ENCODE measurements around the gene TM9SF3. TPM values are rescaled to one million over a fixed set of nuclear protein-coding genes. Genes with fewer than 3 reads are reported as not detected.
A peak's percentile ranks its signal among the peaks of the same experiment; 100 is the strongest.

Gene TM9SF3
- total and polyA plus RNA-seq, 5 donors: 24.4 to 93.4 (median 84.3) TPM

- Histone ChIP-seq H3K27me3 (ENCODE audit: control insufficient read depth, insufficient read depth) (no peaks in the 10 kb centered on the region), H3K27ac (ENCODE audit: low read length) (no peak overlapping the region), H3K4me1 (ENCODE audit: control insufficient read depth, insufficient read depth, low read length) (no peaks in the 10 kb centered on the region), H3K9me3 (ENCODE audit: control insufficient read depth, low read length) (no peaks in the 10 kb centered on the region), H3K4me3 (ENCODE audit: low read length) (no peak overlapping the region)
- intact Hi-C loops (cut with DNase I): no loop called here
- ATAC-seq: no peak
- DNase-seq: no peak
- WGBS: 86% methylated on average over 12 of the region's 12 CpGs
These were observed 92.8 kb downstream of the TM9SF3 start for GRCh38 chr10:96493871-96494525.

GRCh38 chr10:96493254-96493653 is 93.6 kb downstream of the TM9SF3 start:
- Histone ChIP-seq H3K27ac (ENCODE audit: low read length) (no peak overlapping the region), H3K9me3 (ENCODE audit: control insufficient read depth, low read length) (no peaks in the 10 kb centered on the region), H3K27me3 (ENCODE audit: control insufficient read depth, insufficient read depth) (no peaks in the 10 kb centered on the region), H3K4me3 (ENCODE audit: low read length) (no peak overlapping the region), H3K4me1 (ENCODE audit: control insufficient read depth, insufficient read depth, low read length) (no peaks in the 10 kb centered on the region)
- DNase-seq (no peak), ATAC-seq (no peak)
- WGBS: 88% methylated on average over 2 of the region's 2 CpGs
- intact Hi-C loops (cut with DNase I): no loop called here

GRCh38 chr10:96491303-96491702 is 95.5 kb downstream of the TM9SF3 start:
- 79% methylated on average over 3 of the region's 3 CpGs for WGBS
- Histone ChIP-seq H3K4me1 (ENCODE audit: control insufficient read depth, insufficient read depth, low read length) (no peaks in the 10 kb centered on the region), H3K27me3 (ENCODE audit: control insufficient read depth, insufficient read depth) (no peaks in the 10 kb centered on the region), H3K27ac (ENCODE audit: low read length) (no peak overlapping the region), H3K4me3 (ENCODE audit: low read length) (no peak overlapping the region), H3K9me3 (ENCODE audit: control insufficient read depth, low read length) (no peaks in the 10 kb centered on the region)
- ATAC-seq (no peak), DNase-seq (no peak)
- intact Hi-C loops (cut with DNase I): no loop called here

GRCh38 chr10:96488161-96488935 is 98.5 kb downstream of the TM9SF3 start:
- Histone ChIP-seq H3K27me3 (ENCODE audit: control insufficient read depth, insufficient read depth) (no peaks in the 10 kb centered on the region), H3K9me3 (ENCODE audit: control insufficient read depth, low read length) (no peaks in the 10 kb centered on the region), H3K4me3 (ENCODE audit: low read length) (no peak overlapping the region), H3K4me1 (ENCODE audit: control insufficient read depth, insufficient read depth, low read length) (no peaks in the 10 kb centered on the region), H3K27ac (ENCODE audit: low read length) (no peak overlapping the region)
- no peak for ATAC-seq
- DNase-seq: no peak
- intact Hi-C loops (cut with DNase I): no loop called here
- WGBS: 88% methylated on average over 14 of the region's 14 CpGs

- intact Hi-C loops (cut with DNase I): no loop called here
- no peak for ATAC-seq
- no peak for DNase-seq
These were observed 103.8 kb downstream of the TM9SF3 start for GRCh38 chr10:96482815-96483588.

GRCh38 chr10:96478355-96478754 is 108.5 kb downstream of the TM9SF3 start:
- no peaks in the 10 kb centered on the region for H3K9me3 ChIP-seq (ENCODE audit: control insufficient read depth, low read length)
- no peak overlapping the region for H3K27ac ChIP-seq (ENCODE audit: low read length)
- no peak for ATAC-seq
- 79% methylated on average over 9 of the region's 9 CpGs for WGBS
- no peaks in the 10 kb centered on the region for H3K4me1 ChIP-seq (ENCODE audit: control insufficient read depth, insufficient read depth, low read length)
- H3K4me3 ChIP-seq (ENCODE audit: low read length): no peak overlapping the region
- peaks cover 5% of the 10 kb centered on the region for H3K27me3 ChIP-seq (ENCODE audit: control insufficient read depth, insufficient read depth)
- no peak for DNase-seq
- intact Hi-C loops (cut with DNase I): no loop called here

More at GRCh38 chr10:96482815-96483588, 103.8 kb downstream of the TM9SF3 start:
- no peaks in the 10 kb centered on the region for H3K4me1 ChIP-seq (ENCODE audit: control insufficient read depth, insufficient read depth, low read length)
- H3K27me3 ChIP-seq (ENCODE audit: control insufficient read depth, insufficient read depth): peaks cover 5% of the 10 kb centered on the region
- WGBS: 68% methylated on average over 4 of the region's 4 CpGs
- H3K27ac ChIP-seq (ENCODE audit: low read length): no peak overlapping the region
- H3K9me3 ChIP-seq (ENCODE audit: control insufficient read depth, low read length): no peaks in the 10 kb centered on the region
- H3K4me3 ChIP-seq (ENCODE audit: low read length): no peak overlapping the region

GRCh38 chr10:96473866-96474265 is 112.9 kb downstream of the TM9SF3 start:
- no peaks in the 10 kb centered on the region for H3K9me3 ChIP-seq (ENCODE audit: control insufficient read depth, low read length)
- WGBS: 78% methylated on average over 9 of the region's 9 CpGs
- no peaks in the 10 kb centered on the region for H3K4me1 ChIP-seq (ENCODE audit: control insufficient read depth, insufficient read depth, low read length)
- H3K27me3 ChIP-seq (ENCODE audit: control insufficient read depth, insufficient read depth): no peaks in the 10 kb centered on the region
- intact Hi-C loops (cut with DNase I): no loop called here
- H3K27ac ChIP-seq (ENCODE audit: low read length): no peak overlapping the region
- ATAC-seq: no peak
- no peak overlapping the region for H3K4me3 ChIP-seq (ENCODE audit: low read length)
- no peak for DNase-seq

GRCh38 chr10:96470116-96470743 is 116.6 kb downstream of the TM9SF3 start:
- intact Hi-C loops (cut with DNase I): no loop called here
- ATAC-seq (peak; percentile 55 to 71), DNase-seq (no peak)
- Histone ChIP-seq H3K4me1 (ENCODE audit: control insufficient read depth, insufficient read depth, low read length) (no peaks in the 10 kb centered on the region), H3K27me3 (ENCODE audit: control insufficient read depth, insufficient read depth) (no peaks in the 10 kb centered on the region), H3K4me3 (ENCODE audit: low read length) (no peak overlapping the region), H3K27ac (ENCODE audit: low read length) (no peak overlapping the region), H3K9me3 (ENCODE audit: control insufficient read depth, low read length) (no peaks in the 10 kb centered on the region)
- WGBS: 23% methylated on average over 4 of the region's 4 CpGs

- no peak for ATAC-seq
- Histone ChIP-seq H3K27ac (ENCODE audit: low read length) (no peak overlapping the region), H3K27me3 (ENCODE audit: control insufficient read depth, insufficient read depth) (no peaks in the 10 kb centered on the region), H3K9me3 (ENCODE audit: control insufficient read depth, low read length) (no peaks in the 10 kb centered on the region), H3K4me1 (ENCODE audit: control insufficient read depth, insufficient read depth, low read length) (no peaks in the 10 kb centered on the region), H3K4me3 (ENCODE audit: low read length) (no peak overlapping the region)
- DNase-seq: no peak
- intact Hi-C loops (cut with DNase I): no loop called here
- WGBS: 51% methylated on average over 5 of the region's 5 CpGs
These were observed 118.0 kb downstream of the TM9SF3 start for GRCh38 chr10:96468845-96469244.
